SIG-M5 treated with dmso at 0.1 percent for 504 hours (cell line): Measurements from ENCODE around the gene L3MBTL4.
"Not testable (repeated sequence)": the region's sequence is repeated elsewhere in the genome, so short reads cannot be mapped to it uniquely, and the experiment has no call there.

Source experiments
- DNase-seq: peaks from one replicate; lab custom pipeline; 2025; ENCODE audit not compliant: unreplicated experiment; lab: John Stamatoyannopoulos, UW

Gene L3MBTL4

GRCh38 chr18:6406910-6407470 is 7.7 kb downstream of the L3MBTL4 start:
- DNase-seq, result no peak

DNA sequence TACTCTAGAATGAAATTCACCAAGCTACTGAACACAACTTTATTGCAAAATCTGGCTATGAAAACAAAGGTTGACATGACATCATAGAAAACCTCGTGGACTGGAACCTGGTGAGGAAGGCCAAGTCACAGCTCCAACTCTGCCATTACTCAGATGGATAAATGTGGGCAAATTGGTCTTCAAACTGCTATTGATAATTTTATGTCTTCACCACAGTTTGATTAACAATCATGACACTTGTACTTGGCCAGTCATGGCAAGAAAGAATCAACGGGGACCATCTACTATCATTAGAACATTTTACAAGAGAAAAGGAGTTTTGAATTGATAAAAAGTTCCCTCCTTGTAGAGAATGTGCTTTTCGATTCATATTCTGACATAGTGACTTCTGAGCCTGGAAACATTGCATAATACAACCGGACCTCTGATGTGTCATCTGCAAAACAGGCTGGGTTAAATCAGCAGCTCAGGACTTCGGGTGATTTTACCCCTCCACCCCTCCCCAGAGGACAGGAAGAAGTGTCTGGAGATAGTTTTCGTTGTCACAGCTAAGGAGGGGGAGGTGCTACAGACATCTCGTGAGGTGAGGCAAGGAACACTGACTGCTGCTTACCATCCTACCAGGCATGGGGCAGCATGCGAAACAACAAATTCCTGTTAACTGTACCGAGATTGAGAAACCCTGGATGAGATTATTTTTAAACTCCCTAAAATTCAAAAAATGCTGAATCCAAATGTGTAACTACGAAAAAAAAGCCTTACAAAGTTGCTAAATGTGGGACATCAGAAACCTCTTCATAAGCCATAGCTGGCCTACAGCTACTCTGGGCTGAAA is 8.4 kb downstream of the L3MBTL4 start:
- DNase-seq, result no peak

- DNase-seq, result no peak
These were observed 9.3 kb downstream of the L3MBTL4 start for GRCh38 chr18:6405237-6406074.

DNA sequence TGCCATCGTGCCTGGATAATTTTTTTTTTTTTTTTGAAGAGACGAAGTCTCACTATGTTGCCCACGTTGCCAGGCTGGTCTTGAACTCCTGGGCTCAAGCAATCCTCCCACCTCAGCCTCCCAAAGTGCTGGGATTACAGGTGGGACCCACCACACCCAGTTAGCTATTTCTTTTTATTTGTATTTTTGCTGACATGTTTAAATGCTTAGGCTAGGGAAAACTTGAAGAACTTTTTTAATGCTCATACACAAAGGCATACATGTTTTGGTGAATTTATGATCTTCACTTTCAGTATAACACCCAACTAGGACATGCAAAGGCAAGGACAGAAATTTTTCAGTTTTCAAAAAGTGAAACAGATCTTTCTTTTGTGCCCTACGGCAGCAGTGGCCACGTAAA is 9.9 kb downstream of the L3MBTL4 start:
- DNase-seq, result no peak

DNA sequence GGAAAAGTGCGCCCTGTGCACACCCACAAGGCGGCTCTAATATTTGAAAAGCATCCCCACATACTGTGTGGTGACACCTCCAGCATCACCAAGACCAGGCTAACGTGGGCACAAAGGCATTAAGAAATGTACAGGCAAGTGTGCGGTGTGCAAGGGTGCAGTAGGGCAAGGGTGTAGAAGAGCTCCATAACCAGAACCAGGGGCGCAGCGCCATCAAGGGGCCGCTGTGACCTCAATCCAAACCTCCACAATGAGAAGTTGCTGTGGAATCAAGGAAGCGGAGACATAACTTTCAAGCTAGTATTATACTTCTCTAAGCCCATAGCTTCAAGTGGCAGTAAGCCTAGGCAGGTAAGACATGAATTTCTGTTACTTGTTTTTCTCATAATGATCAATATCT is 13.0 kb downstream of the L3MBTL4 start:
- no peak for DNase-seq

DNA sequence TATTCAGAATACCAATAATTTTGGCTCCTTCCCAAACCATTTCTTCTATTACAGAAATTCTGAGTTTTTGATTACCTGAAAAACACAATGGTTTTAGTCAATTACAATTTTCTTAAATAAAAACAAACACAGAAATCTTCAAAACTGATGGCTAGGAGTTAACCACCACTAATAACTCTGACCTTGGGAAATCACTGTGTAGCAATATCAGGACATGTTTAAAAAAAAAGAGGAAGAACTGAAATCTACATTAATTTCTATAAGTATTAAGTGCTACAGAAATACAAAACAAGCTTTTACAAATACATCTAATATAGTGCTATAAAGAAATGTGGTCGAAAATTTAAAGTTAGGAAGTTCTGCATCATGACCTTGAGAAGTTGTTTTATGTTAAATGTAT is 14.9 kb downstream of the L3MBTL4 start:
- no peak for DNase-seq

- no peak for DNase-seq
These were observed 16.7 kb downstream of the L3MBTL4 start for GRCh38 chr18:6397931-6398566.

DNA sequence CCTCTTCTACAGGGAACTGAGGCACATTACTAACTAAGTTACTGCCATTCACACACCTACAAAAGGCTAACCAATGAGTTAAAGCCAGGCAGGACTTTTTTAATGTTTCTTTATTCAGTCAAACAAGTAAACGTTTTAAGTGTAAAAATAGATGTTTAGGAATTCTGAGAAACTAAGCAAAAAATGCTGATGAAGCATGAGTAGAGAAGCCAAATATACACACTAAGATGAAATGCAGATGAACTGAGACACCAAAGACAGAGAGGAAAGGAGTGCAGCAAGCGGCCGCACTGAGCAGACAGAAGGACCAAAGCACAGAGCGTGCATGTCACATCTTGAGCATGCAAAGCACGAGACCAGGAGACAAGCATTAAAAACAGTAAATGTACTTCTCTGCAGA is 17.9 kb downstream of the L3MBTL4 start:
- DNase-seq, result no peak

- no peak for DNase-seq
These were observed 18.4 kb downstream of the L3MBTL4 start for GRCh38 chr18:6396276-6396675.

DNA sequence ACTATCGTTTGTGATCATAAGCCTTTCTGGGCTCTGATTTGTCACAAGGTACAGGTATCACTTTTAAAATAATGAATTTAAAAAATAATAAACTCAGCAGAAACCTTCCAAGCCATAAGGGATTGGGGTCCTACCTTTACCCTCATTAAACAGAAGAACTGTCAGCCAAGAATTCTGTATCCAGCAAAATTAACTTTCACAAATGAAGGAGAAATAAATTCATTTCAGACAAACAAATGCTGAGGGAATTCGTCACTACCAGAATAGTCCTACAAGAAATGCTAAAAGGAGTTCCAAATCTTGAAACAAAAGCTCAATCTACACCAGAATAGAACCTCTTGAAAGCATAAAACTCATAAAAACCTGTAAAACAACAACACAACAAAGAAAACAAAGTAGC is 25.7 kb downstream of the L3MBTL4 start:
- no peak for DNase-seq

DNA sequence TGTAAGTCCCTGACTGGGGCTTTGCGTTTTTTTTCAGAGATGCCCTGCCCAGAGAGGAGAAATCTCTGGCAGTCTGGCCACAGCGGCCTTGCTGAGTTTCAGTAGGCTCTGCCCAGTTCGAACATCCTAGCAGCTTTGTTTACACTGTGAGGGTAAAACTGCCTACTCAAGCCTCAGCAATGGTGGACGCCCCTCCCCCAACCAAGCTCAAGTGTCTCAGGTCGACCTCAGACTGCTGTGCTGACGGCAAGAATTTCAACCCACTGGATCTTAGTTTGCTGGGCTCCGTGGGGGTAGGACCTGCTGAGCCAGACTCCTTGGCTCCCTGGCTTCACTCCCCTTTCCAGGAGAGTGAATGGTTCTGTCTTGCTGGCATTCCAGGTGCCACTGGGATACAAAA is 31.7 kb downstream of the L3MBTL4 start:
- no peak for DNase-seq

DNA sequence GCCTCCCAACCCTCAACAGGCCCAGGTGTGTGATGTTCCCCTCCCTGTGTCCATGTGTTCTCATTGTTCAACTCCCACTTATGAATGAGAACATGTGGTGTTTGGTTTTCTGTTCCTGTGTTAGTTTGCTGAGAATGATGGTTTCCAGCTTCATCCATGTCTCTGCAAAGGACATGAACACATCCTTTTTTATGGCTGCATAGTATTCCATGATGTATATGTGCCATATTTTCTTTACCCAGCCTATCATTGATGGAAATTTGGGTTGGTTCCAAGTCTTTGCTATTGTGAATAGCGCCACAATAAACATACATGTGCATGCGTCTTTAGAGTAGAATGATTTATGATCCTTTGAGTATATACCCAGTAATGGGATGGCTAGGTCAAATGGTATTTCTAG is 37.2 kb downstream of the L3MBTL4 start:
- not testable (repeated sequence) for DNase-seq

- DNase-seq, result no peak
These were observed 38.1 kb downstream of the L3MBTL4 start for GRCh38 chr18:6376433-6377229.

- no peak for DNase-seq
These were observed 39.7 kb downstream of the L3MBTL4 start for GRCh38 chr18:6374935-6375529.

GRCh38 chr18:6374340-6374739 is 40.4 kb downstream of the L3MBTL4 start:
- no peak for DNase-seq

DNA sequence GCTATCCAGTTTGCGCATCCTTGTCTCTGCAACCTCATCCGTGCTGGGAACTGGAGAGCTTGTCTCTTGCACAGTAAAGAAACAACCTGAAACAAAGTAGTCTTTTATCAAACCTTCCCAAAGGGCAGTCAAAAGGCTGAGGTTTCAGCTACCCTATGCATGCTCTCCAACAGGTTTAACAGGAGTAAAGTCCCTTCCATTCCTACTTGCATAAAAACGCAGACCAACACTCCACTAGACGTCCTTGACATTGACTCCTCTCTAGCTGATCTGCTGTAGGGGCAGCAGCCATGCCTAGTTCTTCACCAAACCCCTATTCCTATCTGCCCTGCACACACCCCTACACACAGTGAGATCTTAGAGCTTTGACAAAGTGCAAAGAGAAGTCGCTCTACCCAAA is 41.5 kb downstream of the L3MBTL4 start:
- DNase-seq, result no peak

DNA sequence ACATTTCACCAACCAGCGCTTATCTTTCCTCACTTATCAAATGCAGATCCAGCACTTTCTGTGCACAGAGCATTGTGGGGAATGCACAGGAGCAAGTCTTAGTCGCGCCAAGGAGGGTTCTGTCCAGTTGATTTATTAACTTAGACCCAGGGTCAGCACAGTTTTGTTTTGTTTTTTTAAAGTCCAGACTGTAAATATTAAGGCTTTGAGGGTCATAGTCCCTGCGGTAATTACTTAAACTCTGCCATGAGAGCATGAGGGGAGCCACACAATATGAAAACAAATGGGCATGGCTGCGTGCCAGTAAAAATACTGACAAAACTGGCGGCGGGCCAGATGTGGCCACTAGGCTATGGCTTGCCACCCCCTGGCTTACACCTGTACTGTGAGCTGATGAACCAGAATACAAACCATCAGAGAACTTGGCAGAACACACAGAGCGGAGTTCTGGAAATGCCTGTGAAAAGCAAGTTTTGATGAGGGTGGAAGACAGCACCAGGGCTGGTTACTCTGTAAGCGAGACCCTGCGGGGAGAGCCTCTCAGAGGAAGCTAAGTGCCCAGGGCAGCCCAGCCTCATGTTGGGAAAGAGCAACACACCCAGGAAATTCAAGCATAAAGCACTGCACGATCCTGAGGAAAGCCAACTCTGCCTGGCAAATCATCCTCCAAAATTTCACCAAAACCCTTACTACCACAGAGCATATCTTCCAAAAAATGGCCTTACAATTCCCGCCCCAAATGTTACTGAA is 43.6 kb downstream of the L3MBTL4 start:
- DNase-seq, result no peak

DNA sequence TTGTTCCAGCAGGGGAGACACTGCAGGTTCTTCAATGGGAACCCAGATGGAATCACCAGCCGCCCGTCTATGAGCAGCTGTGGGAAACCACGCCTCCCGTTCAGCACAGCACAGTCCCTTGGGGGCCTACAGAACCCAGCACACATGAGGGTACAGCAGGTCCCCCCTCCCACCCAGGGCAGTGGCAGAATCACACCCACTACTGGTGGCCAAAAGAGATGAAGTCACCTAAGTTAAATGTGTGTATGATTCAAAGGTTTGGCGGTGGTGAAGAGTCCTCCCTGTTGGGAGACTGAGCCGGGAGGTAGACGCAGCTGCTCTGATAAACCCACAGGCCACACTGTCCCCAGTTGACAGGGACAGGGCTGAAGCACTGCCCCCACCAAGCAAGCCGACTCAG is 44.3 kb downstream of the L3MBTL4 start:
- no peak for DNase-seq

GRCh38 chr18:6368017-6368416 is 46.7 kb downstream of the L3MBTL4 start:
- no peak for DNase-seq

DNA sequence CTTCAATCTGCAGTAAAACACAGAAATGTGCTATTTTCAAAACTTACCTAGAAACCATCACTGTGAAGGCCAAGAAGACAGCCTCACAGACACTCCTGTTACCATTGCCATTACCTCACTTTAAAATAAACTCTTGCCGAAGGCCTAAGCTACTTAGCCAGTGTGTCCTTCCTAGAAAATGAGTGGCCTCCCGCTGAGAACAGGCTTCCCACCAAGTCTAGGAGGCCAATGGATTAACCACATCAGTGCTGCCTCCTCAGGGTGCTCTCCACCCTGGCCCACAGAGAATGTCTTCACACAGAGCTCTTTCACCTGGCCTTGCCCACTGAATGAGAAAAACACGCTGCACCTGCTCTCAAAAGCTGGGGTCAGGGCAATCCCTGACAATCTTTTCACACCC is 47.5 kb downstream of the L3MBTL4 start:
- DNase-seq, result no peak
